HG02623 (cell line): ENCODE measurements around the gene PRSS53.

Source experiments
- ATAC-seq: cut with Tn5 transposase; IDR thresholded peaks from one replicate; pipeline ENCODE4 v1.9.1; 2021; ENCODE audit warnings: moderate library complexity; ENCODE audit not compliant: unreplicated experiment

PRSS53 gene

GRCh38 chr16:31079342-31079944 lies 9.3 kb downstream of the PRSS53 start:
- no peak for ATAC-seq

- ATAC-seq: no peak
Observed at GRCh38 chr16:31078597-31079341, 10.0 kb downstream of the PRSS53 start.

GRCh38 chr16:31077592-31078396 lies 10.9 kb downstream of the PRSS53 start:
- no peak for ATAC-seq

DNA sequence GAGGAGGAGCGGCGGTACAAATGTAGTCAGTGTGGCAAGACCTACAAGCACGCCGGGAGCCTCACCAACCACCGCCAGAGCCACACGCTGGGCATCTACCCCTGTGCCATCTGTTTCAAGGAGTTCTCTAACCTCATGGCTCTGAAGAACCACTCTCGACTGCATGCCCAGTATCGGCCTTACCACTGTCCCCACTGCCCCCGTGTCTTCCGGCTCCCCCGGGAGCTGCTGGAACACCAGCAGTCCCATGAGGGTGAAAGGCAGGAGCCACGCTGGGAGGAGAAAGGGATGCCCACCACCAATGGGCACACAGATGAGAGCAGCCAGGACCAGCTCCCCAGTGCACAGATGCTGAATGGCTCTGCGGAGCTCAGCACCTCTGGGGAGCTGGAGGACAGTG lies 11.7 kb downstream of the PRSS53 start:
- ATAC-seq: no peak

GRCh38 chr16:31076319-31076718 lies 12.4 kb downstream of the PRSS53 start:
- no peak for ATAC-seq

DNA sequence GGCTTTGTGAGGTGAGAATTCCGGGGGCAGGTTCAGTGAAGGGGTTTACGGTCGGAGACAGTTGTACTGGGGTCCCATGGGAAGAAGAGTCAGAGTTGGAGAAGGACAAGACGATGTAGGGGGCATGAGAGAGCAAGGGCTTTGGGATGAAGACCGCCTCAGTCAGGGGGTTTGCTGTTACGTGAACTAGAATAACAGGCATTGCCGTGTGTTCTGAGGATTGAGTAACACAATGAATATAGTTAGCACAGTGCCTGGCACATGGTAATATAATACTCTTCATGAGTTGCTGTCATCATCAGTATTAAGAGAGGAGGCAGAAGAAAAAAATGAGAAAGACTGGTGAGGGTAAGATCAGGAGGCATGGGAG lies 13.9 kb downstream of the PRSS53 start:
- no peak for ATAC-seq

DNA sequence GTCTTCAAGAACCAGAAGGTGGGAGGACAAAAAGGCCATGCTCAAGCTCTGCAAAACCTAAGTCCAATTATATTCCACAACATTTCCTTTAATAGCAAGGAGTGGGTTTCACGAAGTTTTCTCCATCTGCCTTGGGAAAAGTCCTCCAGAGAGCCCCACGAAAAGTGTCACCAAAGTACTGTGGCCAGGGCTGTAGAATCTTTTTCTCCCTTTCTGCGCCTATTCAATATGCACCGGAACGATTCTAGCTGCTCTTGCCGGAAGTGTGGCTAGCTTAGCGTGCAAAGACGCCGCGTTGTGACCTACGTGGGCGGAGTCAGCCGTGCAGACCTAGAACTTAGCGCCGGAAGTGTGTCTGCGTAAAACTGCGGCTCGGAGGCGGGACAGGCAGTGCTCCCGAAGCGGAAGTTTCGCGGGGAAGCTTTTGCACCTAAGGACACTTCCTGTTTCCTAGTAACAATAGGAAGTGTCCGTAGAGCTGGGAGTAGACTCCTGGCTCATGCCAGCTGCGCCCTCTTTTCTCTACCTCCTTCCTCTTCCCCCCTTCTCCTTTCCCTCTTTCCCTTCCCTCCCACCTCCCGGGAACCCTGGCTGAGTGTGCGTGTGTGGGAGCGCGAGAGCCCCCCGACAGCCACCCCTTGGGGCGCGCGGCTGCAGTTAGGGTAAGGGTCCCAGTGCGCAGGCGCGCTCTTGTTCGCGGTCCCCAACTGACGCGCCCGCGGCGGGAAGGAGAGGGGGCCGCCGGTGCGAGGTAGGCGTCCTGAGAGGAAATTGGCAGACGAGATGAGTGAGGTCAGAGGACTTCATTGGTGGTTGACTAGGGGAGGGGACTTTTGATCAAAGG lies 14.6 kb downstream of the PRSS53 start, which contains the start of the genes ZNF646 and ZNF668:
ZNF646 (plus strand) TSS at position 453 of the 844 bp plus-strand sequence. CDS start 1,903 bp downstream, outside the sequence.
ZNF668 (minus strand) TSS at position 271 of the 844 bp plus-strand sequence. CDS start 9,781 bp downstream, outside the sequence.
- peak; percentile 59 for ATAC-seq

- ATAC-seq: peak; percentile 47
Observed at GRCh38 chr16:31073142-31073969, 15.4 kb downstream of the PRSS53 start.

DNA sequence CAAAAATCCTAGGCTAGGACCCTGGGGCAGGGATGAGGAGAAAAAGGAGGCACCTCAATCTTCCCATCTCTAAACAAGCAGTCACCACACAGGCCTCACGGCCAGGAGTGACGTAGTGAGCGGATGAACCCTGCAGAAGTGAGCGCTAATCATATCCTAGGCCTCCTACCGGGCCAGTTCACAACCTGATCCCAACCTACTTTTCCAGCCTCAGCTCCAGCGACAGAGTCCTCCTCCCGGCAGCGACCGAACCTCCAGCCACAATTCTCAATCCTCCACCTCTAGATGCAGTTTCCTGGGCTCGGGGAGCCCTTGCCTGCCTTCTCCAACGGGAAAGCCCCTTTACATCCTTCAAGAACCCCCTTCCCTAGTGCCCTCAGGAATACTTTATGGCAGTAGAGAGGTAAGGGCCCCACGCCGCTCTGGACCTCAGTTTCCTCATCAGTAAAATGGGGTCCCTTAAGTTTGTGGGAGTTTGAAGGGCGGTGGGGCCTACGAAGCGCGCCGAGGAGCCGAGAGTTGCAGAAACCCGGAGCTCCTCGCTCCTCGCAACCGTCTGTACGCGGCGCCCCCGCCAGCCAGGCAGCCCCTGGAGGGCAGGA lies 16.1 kb downstream of the PRSS53 start:
- no peak for ATAC-seq

DNA sequence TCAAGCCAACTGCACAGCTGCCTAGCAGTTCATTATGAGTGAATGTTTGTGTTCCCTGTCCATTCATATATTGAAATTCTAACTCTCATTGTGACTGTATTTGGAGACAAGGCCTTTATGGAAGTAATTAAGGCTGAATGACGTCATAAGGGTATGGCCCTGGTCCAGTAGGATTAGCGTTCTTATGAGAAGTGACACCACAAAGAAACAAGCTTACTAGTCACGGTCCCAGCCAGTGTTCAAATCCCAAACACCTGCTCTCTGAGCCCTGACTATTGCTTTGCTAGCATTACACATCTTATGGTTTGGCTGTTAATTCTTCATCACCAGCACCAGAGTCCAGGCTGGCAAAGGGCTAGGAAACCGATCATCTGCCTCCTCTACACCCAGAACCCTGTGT lies 16.9 kb downstream of the PRSS53 start:
- no peak for ATAC-seq

GRCh38 chr16:31067342-31067741 lies 21.4 kb downstream of the PRSS53 start:
- no peak for ATAC-seq

GRCh38 chr16:31064882-31065461 lies 23.8 kb downstream of the PRSS53 start:
- ATAC-seq: no peak

DNA sequence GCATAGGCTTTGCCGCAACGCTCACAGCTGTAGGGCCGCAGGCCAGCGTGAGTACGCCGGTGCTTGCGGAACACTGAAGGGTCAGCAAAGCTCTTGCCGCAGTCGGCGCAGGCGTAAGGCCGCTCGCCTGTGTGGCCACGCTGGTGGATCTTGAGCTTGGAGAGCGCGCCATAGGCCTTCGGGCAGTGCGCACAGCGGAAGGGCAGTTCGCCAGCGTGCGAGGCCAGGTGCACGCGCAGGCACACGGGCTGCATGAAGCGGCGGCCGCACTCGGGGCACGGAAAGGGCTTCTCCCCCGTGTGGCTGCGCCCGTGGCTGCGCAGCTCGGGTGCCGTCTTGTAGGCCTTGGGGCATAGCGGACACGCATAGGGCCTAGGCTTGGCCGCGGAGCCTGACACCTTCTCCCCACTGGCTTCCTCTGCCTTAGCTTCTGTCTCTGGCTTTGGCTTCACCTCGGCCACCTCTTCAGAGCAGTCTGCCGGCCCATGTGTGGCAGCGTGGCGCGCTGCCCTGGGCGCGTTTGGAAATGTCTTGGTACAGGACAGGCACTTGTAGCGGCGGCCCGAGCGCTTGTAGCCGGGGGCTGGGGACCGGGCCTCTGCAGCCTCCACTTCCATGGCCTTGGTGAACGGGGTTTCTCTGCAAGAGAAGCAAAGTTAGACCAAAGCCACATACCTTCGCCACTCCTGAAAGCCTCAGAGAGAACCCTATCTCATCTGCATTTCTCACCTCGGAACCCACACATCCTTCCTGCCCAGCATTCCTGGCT lies 24.7 kb downstream of the PRSS53 start:
- ATAC-seq: no peak

- no peak for ATAC-seq
Observed at GRCh38 chr16:31063495-31063842, 25.3 kb downstream of the PRSS53 start.

DNA sequence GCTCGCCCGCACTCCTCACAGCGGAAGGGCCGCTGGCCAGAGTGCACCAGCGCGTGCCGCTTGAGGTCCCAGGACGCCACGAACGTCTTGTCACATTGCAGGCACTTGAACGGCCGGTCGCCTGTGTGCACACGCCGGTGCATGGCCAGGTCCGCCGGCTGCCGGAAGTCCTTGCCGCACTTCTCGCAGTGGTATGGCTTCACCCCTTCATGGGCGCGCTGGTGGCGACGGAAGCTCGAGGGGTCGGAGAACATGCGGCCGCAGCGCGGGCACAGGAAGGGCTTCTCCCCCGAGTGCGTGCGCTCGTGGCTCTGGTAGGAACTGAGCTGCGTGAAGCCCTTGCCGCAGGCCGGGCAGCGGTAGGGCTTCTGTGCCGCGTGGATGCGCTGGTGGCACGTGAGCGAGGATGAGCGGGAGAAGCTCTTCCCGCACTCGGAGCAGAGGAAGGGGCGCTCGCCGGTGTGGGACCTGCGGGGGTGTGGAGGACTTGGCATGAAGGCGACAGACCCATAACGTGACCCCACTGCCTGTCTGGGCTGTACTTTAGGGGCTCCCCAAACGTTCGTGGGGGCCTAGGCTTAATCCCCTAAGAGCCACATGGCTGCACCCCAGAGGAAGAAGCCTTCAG lies 26.8 kb downstream of the PRSS53 start:
- ATAC-seq: no peak

DNA sequence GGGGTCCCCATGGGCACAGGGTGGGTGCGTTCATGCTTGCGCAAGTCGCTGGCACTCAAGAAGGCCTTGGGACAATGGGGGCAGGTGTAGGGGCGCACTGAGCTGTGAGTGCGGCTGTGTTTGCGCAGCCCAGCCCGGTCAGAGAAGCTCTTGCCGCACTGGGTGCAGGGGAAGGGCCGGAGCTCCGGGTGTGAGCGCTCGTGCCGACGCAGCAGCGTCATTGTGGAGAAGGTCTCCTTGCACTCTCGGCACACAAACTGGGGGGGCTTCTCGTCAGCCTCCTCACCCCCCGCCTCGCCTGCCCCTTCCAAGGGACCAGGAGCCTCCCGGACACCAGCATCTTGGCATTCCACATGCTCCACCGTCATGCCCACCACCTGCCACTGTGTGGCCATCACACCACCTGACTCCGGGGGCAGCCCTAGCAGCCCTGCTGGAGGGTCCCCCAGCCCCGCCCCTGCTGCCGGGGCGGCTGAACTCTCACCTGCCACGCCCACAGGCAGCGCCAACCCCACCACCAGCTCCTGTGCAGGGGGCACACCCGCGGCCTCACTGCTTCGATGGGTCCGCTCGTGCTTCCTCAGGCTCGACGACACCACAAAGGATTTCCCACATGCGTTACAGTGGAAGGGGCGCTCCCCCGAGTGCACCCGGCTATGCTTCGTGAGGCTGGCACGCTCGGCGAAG lies 27.5 kb downstream of the PRSS53 start:
- no peak for ATAC-seq

- no peak for ATAC-seq
Observed at GRCh38 chr16:31055613-31056012, 33.1 kb downstream of the PRSS53 start.
